CD4-positive, alpha-beta T cell treated with Interleukin-6 at 100 ng/mL for 8 hours (primary cell): ENCODE results near the gene ARPIN.
"Not testable (repeated sequence)": the region's sequence is repeated elsewhere in the genome, so short reads cannot be mapped to it uniquely, and the experiment has no call there.

ENCODE experiments used
- DNase-seq: peaks from one replicate; pipeline ENCODE4 v3.0.0-alpha.2; 2020; ENCODE audit warnings: mixed read lengths, low spot score

ARPIN gene

GRCh38 chr15:89912674-89913396 lies at the start of gene ARPIN:
ARPIN (minus strand) TSS chr15:89912952; CDS start chr15:89912835, 117 bp downstream.
- no peak for DNase-seq

GRCh38 chr15:89958107-89958805 lies 45.5 kb upstream of the ARPIN start:
- no peak for DNase-seq

- DNase-seq, result not testable (repeated sequence)
These were observed 42.8 kb upstream of the ARPIN start for GRCh38 chr15:89955449-89955998.

DNA sequence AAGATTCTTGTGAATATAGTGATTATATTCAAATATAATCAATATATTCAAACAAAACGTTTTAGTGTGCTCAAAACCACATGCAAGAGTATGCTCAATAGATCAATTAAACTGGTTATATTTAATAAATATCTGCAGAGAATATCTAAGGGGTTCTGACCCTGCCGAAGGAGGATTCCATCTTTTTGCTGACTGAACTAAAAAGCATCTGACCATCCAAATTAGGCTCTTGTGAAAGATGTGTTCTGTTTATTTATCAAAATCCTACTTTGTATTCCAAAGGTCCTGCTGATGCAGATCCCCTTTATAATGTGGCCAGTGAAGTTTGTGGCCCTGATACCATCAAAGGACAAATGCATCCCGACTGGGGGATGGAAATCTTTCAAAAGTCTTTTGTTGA lies 41.8 kb upstream of the ARPIN start:
- DNase-seq, result no peak

DNA sequence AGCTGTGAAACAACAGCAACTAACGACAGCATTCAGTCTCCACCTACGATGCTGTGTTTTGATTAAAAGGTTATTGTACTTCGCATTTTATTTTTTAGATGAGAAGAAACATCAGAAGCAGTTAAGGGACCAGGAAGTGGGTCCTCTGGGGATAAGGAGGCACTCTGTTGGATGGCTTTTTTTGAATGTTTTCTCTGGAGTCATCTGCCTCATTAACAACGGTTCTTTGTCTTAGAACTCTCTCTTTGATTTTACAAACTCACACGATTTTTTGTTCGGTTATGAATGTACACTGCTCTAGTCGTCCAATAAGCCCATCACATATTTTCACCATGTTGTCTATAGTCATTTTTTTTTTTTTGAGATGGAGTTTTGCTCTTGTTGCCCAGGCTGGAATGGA lies 36.0 kb upstream of the ARPIN start:
- DNase-seq, result no peak

GRCh38 chr15:89947385-89947784 lies 34.6 kb upstream of the ARPIN start:
- DNase-seq, result no peak

DNA sequence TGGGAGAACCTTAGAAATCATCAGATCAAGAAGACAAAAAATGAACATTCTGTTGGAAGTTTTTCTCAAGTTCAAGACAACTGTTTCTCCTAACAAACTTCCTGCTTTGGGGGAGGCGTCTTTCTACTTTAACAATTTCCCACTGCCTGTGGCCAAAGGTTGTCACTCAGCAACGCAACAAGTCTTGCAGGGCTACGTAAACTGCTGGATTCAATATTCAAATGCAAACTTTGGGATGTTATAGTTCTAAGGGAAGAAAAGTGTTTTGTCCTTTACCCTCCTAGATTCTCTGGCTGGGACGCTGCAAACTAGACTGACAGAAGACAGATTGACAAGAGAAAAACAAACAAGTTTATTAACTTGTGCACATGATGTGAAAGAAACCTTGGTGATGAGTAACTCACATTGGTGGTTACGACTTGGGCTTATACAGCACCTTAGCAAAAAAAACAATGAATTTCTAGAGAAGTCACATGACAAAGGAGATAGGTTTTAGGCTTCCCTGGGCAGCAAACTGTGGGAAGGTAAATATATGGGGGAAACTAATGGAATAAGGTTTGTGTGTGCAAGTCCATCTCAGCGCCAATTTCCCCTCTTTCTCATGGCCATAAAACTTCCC lies 34.0 kb upstream of the ARPIN start:
- no peak for DNase-seq

DNA sequence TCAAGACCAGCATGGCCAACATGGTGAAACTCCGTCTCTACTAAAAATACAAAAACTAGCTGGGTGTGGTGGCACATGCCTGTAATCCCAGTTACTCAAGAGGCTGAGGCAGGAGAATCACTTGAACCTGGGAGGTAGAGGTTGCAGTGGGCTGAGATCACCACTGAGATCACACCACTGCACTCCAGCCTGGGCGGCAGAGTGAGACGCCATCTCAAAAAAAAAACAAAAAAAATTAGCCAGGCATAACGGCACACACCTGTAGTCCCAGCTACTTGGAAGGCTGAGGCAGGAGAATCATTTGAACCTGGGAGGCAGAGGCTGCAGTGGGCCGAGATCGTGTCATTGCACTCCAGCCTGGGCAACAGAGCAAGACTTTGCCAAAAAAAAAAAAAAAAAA lies 31.0 kb upstream of the ARPIN start:
- not testable (repeated sequence) for DNase-seq

DNA sequence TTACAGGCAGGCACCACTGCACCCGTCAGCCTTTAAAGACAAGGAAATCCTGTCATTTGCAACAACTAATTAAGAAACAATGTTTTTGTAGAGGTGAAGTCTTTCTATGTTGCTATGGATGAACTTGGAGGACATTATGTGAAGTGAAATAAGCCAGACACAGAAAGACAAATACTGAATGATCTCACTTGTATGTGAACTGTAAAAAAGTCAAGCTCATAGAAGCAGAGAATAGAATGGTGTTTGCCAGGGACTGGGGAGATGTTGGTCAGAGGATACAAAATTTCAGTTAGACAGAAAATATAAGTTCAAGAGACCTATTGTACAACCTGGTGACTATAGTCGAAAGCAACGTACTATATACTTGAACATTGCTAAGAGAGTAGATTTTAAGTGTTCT lies 27.2 kb upstream of the ARPIN start:
- no peak for DNase-seq

- DNase-seq, result not testable (repeated sequence)
These were observed 26.6 kb upstream of the ARPIN start for GRCh38 chr15:89939377-89939776.

GRCh38 chr15:89937365-89938350 lies 24.9 kb upstream of the ARPIN start:
- DNase-seq, result no peak

DNA sequence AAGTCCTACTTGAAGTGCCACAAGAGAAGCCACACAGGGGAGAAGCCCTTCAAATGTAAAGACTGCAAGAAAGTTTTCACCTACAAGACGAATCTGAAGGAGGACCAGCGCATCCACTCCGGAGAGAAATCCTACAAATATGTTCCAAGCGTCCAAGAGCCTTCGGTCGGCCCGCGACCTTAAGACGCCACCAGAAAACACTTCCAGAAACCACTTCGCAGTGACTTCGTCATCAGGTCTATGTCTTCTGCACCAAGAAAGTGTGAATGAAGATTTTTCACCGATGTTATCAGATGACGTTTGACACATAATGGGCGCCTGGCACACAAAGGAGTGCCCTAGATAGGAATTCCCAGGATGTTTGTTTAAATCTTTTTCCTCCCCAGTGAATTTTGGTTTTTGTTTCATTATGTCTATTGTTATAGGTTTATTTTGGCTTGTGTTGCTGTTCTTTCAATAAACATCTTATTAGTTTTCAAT lies 24.1 kb upstream of the ARPIN start:
- no peak for DNase-seq

GRCh38 chr15:89936051-89936785 lies 23.5 kb upstream of the ARPIN start:
- peak; percentile 42 for DNase-seq

DNA sequence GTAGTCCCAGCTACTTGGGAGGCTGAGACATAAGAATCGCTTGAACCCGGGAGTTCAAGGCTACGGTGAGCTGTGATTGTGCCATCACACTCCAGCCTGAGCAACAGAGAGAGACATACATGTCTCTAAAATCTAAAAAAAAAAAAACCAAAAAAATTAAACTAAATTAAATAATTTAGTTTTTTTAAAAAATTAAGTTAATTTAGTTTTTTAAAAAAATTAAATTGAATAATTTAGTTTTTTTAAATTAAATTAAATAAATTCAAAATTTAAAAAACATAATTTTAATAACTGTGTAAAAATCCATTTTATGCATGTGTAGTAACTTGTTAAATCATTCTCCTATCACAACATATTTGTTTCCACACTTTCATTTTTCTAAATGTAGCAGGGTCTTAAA lies 20.1 kb upstream of the ARPIN start:
- no peak for DNase-seq

DNA sequence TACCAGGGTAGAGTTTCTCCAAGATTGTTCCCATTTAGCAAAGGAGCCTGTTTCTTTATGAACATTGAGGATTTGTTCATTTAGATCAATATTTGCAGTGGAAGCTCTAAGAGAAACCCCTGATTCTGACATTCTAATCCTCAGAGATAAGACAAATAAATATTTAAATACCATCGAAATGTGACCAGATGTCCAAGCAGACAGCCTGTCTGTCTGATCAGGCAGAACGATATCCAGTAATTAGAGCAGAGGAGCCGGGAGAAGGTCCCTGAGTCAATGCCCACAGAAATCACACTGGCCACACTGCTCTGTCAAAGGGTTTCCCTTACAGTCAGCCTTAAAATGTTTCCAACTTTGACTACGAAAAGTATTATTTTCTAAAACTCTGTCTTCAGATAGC lies 15.7 kb upstream of the ARPIN start:
- no peak for DNase-seq

DNA sequence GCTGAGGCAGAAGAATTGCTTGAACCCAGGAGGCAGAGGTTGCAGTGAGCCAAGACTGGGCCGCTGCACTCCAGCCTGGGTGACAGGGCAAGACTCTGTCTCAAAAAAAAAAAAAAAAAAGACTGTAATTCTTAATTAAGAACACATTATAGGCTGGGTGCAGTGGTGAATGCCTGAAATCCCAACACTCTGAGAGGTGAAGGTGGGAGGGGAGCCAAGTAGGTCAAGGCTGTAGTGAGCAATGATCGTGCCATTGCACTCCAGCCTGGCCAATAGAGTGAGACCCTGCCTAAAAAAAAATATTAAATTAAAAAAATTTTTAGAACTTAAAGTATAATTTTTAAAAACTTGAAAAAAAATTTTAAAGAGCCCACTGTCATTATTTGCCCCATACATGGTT lies 13.4 kb upstream of the ARPIN start:
- no peak for DNase-seq

DNA sequence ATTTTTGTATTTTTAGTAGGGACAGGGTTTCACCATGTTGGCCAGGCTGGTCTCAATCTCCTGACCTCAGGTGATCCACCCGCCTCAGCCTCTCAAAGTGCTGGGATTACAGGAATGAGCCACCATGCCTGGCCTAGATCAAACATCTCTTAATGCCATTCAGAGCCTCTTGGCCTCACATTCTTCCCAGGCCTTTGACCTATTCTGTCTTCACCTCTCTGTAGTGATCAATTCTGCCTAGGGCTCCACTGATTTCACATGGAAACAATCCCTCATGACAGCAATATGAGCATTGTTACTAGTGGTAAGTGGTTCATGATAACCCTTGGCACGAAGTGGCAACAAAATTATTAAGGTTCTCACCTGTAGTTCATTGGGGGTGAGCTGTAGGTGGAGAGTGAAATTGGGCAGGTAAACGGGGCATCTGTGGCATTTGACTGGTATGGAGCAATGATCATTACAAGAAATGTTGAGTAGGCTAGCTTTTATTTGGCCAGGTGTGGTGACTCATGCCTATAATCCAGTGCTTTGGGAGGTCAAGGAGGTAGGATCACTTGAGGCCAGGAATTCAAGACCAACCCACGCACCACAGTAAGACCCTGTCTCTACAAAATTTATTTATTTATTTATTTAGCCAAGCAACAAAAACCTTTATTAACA lies 4.8 kb upstream of the ARPIN start:
- no peak for DNase-seq

DNA sequence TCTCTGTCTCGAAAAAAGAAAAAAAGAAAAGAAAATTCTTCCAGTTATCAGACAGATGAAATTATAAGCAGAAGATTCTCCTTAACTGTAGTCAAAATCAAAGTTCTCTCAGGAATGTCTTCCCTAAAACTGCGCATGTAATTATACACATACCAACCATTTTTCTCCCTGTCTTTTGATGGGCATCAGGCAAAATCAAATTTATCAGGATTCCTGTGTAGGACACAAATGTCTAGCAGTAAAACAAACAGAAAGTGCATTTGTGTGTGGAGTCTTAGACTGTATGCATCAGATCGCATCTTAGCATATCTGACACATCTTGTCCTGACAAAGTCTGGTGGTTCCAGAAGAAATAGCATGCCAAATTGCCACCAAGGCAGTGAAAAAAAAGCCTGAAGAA lies 3.9 kb upstream of the ARPIN start:
- DNase-seq, result no peak

GRCh38 chr15:89912145-89912673 lies 543 bp downstream of the ARPIN start:
- no peak for DNase-seq
